ENCODE results near the gene CD48.

The CD48 gene

DNA sequence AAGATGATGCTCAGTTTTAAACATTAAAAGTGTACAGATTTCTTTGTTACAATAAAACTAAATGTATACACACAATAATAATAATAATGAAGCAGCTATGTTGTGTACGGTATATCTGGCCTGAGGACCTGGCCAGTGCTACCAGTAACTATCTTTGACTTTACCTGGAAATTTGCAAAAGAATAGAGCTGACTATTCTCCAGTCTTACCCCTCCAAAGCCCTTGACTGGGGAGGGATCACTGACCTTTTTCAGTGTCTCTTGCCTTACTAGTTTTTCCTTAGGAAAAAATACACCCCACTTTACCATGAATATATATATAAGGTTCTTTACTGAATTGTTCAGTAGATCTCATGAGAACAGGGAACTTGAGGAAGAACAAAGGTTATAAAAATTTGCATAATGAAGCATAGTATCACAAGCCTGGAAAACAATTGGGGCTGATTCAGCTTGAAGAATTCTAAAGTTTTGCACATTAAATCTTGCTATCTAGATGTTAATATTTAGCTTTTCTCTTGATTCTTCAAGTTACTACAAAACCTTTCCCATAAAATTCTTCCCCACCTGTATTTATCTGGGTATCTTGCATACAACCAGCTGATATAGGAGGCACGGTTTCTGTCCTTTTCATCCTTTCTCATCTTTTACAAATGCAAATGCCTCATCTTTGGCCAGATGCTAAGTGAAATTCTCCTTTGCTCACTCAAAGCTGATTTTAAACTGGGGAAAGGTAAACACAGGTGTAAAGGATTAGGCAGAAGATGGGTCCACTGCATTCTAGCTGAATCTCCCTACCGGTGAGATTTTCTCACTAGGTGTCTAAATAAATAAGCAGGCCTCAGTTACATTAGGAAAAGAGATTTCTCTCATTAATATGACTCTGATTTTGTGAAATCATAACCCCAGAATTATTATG is 39.8 kb downstream of the CD48 start:
- DNase-seq = no peak
- H3K4me3 ChIP-seq = no peak overlapping the region
- H3K9me3 ChIP-seq = peaks cover 0 to 3% (median 0%) of the 10 kb centered on the region in 3 donors
- TF ChIP-seq, protein P1, sequence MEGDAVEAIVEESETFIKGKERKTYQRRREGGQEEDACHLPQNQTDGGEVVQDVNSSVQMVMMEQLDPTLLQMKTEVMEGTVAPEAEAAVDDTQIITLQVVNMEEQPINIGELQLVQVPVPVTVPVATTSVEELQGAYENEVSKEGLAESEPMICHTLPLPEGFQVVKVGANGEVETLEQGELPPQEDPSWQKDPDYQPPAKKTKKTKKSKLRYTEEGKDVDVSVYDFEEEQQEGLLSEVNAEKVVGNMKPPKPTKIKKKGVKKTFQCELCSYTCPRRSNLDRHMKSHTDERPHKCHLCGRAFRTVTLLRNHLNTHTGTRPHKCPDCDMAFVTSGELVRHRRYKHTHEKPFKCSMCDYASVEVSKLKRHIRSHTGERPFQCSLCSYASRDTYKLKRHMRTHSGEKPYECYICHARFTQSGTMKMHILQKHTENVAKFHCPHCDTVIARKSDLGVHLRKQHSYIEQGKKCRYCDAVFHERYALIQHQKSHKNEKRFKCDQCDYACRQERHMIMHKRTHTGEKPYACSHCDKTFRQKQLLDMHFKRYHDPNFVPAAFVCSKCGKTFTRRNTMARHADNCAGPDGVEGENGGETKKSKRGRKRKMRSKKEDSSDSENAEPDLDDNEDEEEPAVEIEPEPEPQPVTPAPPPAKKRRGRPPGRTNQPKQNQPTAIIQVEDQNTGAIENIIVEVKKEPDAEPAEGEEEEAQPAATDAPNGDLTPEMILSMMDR (IDR thresholded peaks at IDR 0.05) = no peak
- H3K27me3 ChIP-seq = no peaks in the 10 kb centered on the region
- no peaks in the 10 kb centered on the region for H3K36me3 ChIP-seq
- intact Hi-C loops (cut with DNase I; ENCODE audit: low total_unique reads) = no loop called here
- H3K4me1 ChIP-seq = no peaks in the 10 kb centered on the region
- H3K27ac ChIP-seq = no peak overlapping the region

DNA sequence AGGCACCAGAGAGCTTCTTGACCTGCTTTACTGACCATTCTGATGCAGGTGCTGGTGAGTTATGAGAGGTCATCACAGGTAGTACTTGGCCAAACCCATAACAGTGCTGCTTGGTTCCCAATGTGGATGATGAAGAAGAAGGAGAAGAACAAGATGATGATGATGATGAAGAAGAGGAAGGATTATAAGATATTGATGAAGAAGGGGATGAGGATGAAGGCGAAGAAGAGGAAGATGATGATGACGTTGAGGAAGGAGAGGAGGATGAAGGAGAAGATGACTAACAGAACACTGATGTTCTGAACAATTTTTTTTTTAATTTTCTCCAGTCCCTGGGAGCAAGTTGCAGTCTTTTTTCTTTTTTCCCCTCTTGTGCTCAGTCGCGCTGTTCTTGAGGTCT is 40.9 kb downstream of the CD48 start:
- Histone ChIP-seq H3K27ac (no peak overlapping the region), H3K9me3 (peaks cover 0 to 3% (median 0%) of the 10 kb centered on the region in 3 donors), H3K4me1 (no peaks in the 10 kb centered on the region), H3K36me3 (no peaks in the 10 kb centered on the region), H3K4me3 (no peak overlapping the region), H3K27me3 (no peaks in the 10 kb centered on the region)
- DNase-seq = no peak
- intact Hi-C loops (cut with DNase I; ENCODE audit: low total_unique reads) = no loop called here
- TF ChIP-seq, protein P1 (IDR thresholded peaks at IDR 0.05) = no peak

DNA sequence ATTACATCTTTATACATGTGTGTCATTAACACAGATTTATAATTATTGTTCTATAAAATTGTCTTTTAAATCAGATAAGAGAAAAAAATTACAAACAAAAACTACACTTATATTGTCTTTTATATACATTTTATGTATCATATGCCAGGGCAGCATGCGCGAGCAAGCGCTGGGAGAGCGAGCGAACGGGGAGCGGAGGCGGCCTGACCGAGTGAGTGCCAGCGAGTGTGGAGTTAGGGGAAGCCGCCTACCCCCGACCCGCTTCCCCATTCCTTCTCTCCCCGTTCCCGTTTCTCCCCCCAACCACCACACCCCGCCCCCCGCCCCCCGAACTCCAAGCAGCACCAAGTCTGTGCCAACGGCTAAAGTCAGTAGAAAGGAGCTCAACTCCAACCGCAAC is 41.8 kb downstream of the CD48 start:
- intact Hi-C loops (cut with DNase I; ENCODE audit: low total_unique reads) = no loop called here
- no peak for DNase-seq
- H3K4me3 ChIP-seq = no peak overlapping the region
- no peak overlapping the region for H3K27ac ChIP-seq
- TF ChIP-seq, protein P1 (IDR thresholded peaks at IDR 0.05) = no peak
- peaks cover 0 to 3% (median 0%) of the 10 kb centered on the region in 3 donors for H3K9me3 ChIP-seq
- H3K36me3 ChIP-seq = no peaks in the 10 kb centered on the region
- no peaks in the 10 kb centered on the region for H3K4me1 ChIP-seq
- H3K27me3 ChIP-seq = no peaks in the 10 kb centered on the region

DNA sequence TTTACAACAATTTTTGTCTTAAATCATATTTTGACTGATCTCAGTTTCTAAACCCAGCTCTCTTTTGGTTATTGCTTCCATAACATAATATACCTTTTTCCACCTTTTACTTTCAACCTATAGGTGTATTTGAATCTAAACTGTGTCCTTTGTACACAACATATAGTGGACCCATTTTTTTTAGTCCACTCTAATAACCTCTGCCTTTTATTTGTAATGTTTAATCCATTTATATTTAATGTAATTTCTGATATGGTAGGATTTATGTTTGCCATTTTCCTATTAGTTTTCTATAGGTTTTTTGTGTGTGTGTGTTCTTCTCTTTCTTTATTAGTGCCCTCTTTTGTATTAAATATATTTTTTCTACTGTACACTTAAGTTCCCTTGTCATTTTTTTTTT is 42.3 kb downstream of the CD48 start:
- TF ChIP-seq, protein P1 (IDR thresholded peaks at IDR 0.05) = no peak
- no peak for DNase-seq
- Histone ChIP-seq H3K36me3 (no peaks in the 10 kb centered on the region), H3K4me1 (no peaks in the 10 kb centered on the region), H3K27me3 (no peaks in the 10 kb centered on the region), H3K9me3 (peaks cover 0 to 3% (median 0%) of the 10 kb centered on the region in 3 donors), H3K4me3 (no peak overlapping the region), H3K27ac (no peak overlapping the region)
- intact Hi-C loops (cut with DNase I; ENCODE audit: low total_unique reads) = no loop called here

DNA sequence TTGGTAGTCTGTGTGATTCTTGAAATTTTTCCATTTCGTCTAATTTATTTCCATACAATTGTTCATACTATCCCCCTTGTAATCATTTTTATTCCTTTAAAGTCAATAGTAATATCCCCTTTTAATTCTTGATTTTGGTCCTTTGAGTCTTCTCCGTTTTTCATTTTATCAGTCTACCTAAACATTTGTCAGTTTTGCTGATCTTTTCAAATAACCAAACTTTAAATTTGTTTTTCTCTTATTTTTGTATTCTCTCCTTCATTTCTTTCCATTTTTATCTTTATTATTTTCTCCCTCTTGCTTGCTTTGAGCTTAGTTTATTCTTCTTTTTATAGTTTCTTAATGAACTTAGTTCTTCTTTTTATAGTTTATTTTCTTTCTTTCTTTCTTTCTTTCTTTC is 43.7 kb downstream of the CD48 start:
- Histone ChIP-seq H3K27me3 (no peaks in the 10 kb centered on the region), H3K36me3 (no peaks in the 10 kb centered on the region), H3K9me3 (peaks cover 0 to 3% (median 0%) of the 10 kb centered on the region in 3 donors), H3K4me1 (no peaks in the 10 kb centered on the region), H3K27ac (no peak overlapping the region), H3K4me3 (no peak overlapping the region)
- TF ChIP-seq, protein P1 (IDR thresholded peaks at IDR 0.05) = no peak
- DNase-seq = no peak
- intact Hi-C loops (cut with DNase I; ENCODE audit: low total_unique reads) = no loop called here

Data from tibial artery (tissue), 4 donors.